Natural killer cell (primary cell): Measurements from ENCODE around the gene RPS8. TPM values are rescaled to one million over a fixed set of nuclear protein-coding genes. Genes with fewer than 3 reads are reported as not detected.

Experiments used
- ATAC-seq, 3 donors: fragments of 150-1000 bp in 2 of 3; fragments of 200-7000 bp in 1 of 3; cut with Tn5 transposase; 1 replicate in 1 of 3; 2 replicates in 2 of 3; pipeline ENCODE4 v1.10.0; 2021; ENCODE audit warnings: mild to moderate bottlenecking in 2 of 3, moderate library complexity in 2 of 3
- DNase-seq, 2 donors: peaks; one replicate each; pipeline versions ENCODE4 v3.0.0 to v3.0.0-alpha.2; 2013 to 2021; ENCODE audit warnings: mixed read lengths in 1 of 2
- H3K27ac ChIP-seq: one replicate; pipeline ENCODE4 v1.5.1; 2013; ENCODE audit warnings: mild to moderate bottlenecking, low read length
- H3K27me3 ChIP-seq: one replicate; pipeline ENCODE4 v1.6.1; 2013; ENCODE audit warnings: low read length; ENCODE audit not compliant: control insufficient read depth, insufficient read depth
- H3K36me3 ChIP-seq: one replicate; pipeline ENCODE4 v1.6.1; 2013; ENCODE audit warnings: low read length; ENCODE audit not compliant: control insufficient read depth, insufficient read depth
- H3K4me1 ChIP-seq: one replicate; pipeline ENCODE4 v1.6.1; 2013; ENCODE audit warnings: low read length; ENCODE audit not compliant: control insufficient read depth, insufficient read depth
- H3K4me3 ChIP-seq: one replicate; pipeline ENCODE4 v1.5.1; 2013; ENCODE audit warnings: low read length
- H3K9me3 ChIP-seq: one replicate; pipeline ENCODE4 v1.6.1; 2013; ENCODE audit warnings: low read length; ENCODE audit not compliant: control insufficient read depth, insufficient read depth
- H3K27ac Mint-ChIP-seq, 2 donors: one replicate each; pipeline ENCODE4 v1.8.0; 2022; ENCODE audit warnings: mild to moderate bottlenecking in 2 of 2, mixed read lengths in 2 of 2, moderate library complexity in 1 of 2
- H3K27me3 Mint-ChIP-seq, 2 donors: one replicate each; pipeline ENCODE4 v1.8.0; 2022; ENCODE audit warnings: low read depth in 2 of 2, mixed read lengths in 2 of 2
- H3K36me3 Mint-ChIP-seq: one replicate; pipeline ENCODE4 v1.8.0; 2022; ENCODE audit warnings: mixed read lengths
- H3K4me1 Mint-ChIP-seq, 2 donors: one replicate each; pipeline ENCODE4 v1.8.0; 2022; ENCODE audit warnings: mixed read lengths in 2 of 2
- H3K4me3 Mint-ChIP-seq: one replicate; pipeline ENCODE4 v1.8.0; 2022; ENCODE audit warnings: mild to moderate bottlenecking, moderate library complexity, mixed read lengths
- H3K9me3 Mint-ChIP-seq, 2 donors: one replicate each; pipeline ENCODE4 v1.8.0; 2022; ENCODE audit warnings: mixed read lengths in 2 of 2
- WGBS: methylation state at CpG from one replicate; pipeline ENCODE4 v1.1.7; 2013; ENCODE audit warnings: missing lambda C conversion rate; ENCODE audit not compliant: insufficient coverage; 5-methylcytosine and 5-hydroxymethylcytosine counted together
- intact Hi-C: fragments of 100-400 bp; cut with micrococcal nuclease; formaldehyde crosslinking; loops from one replicate; pipeline ENCODE4 v1.14.2; 2022
- total RNA-seq, 4 donors: library from RNA; stranded (reverse); fragments of 120-200 nt in 1 of 4; gene quantifications; one replicate each; pipeline versions ENCODE4 v1.2.3 to v1.2.4, GENCODE V29; 2013 to 2022
- TF ChIP-seq, protein P1 (sequence below): fragments of 200-600 bp; IDR thresholded peaks from one replicate; pipeline ENCODE4 v1.8.0; 2022; ENCODE audit warnings: antibody characterized with exemption

RPS8 gene
- total RNA-seq, 3 donors from 2014 or later (not counting 1 experiment from before 2014, with no cell fraction given), result 848 to 1,092 (median 1,009) TPM

DNA sequence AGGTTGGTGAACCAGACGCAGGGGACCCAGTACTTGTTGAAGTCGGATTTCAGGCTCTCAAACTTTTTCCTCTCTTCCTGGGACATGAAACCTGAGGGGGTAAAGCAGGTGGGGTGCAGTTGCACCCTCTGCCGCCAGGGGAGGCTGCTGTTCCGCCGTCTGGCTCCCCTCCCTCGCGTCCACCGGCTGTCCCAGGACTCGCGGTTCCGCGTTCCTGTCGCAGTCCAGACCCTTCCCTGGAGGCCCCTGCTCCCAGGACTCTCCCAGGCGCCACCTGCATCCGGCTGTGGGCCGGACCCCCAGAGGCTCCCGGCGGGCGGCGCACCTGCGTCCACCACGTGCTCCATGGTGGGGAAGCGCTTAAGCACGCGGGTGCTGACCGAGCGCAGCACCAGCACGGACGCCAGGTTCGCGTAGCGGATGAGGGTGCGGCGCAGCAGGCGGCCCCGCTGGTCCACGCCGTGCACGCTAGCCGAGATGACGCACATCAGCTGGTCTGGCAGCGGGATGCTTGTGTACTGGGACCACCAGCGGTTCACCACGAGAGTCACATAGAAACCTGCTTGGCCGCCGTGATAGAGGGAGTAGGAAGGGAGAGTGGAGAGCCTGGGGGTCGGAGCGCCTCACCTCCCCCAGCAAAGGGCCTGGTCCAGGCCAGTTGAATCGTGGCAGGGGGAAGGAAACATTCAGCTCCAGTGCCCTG lies 10.9 kb downstream of the RPS8 start:
- peaks cover 2% of the 10 kb centered on the region for H3K36me3 ChIP-seq
- H3K9me3 ChIP-seq, result no peaks in the 10 kb centered on the region
- TF ChIP-seq, protein P1, sequence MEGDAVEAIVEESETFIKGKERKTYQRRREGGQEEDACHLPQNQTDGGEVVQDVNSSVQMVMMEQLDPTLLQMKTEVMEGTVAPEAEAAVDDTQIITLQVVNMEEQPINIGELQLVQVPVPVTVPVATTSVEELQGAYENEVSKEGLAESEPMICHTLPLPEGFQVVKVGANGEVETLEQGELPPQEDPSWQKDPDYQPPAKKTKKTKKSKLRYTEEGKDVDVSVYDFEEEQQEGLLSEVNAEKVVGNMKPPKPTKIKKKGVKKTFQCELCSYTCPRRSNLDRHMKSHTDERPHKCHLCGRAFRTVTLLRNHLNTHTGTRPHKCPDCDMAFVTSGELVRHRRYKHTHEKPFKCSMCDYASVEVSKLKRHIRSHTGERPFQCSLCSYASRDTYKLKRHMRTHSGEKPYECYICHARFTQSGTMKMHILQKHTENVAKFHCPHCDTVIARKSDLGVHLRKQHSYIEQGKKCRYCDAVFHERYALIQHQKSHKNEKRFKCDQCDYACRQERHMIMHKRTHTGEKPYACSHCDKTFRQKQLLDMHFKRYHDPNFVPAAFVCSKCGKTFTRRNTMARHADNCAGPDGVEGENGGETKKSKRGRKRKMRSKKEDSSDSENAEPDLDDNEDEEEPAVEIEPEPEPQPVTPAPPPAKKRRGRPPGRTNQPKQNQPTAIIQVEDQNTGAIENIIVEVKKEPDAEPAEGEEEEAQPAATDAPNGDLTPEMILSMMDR, result peak; percentile 99
- intact Hi-C loops, result loop anchor here (1.0 to 5.0 kb wide), 2 partner anchors 33 to 51 kb away; no protein-coding TSS in a partner anchor
- peak overlapping the region; percentile 62 to 80 for H3K27ac Mint-ChIP-seq
- ATAC-seq (peak; percentile 81 to 89 (median 82)), DNase-seq (peak; percentile 74 to 91)
- peaks cover 31% of the 10 kb centered on the region for H3K4me1 ChIP-seq
- peak overlapping the region; percentile 49 for H3K4me3 ChIP-seq
- 4% methylated on average over 49 of the region's 49 CpGs for WGBS
- peak overlapping the region; percentile 75 for H3K4me3 Mint-ChIP-seq
- no peaks in the 10 kb centered on the region for H3K9me3 Mint-ChIP-seq
- H3K27ac ChIP-seq, result peak overlapping the region; percentile 20
- peaks cover 21 to 26% of the 10 kb centered on the region in 2 donors for H3K4me1 Mint-ChIP-seq
- no peaks in the 10 kb centered on the region for H3K27me3 Mint-ChIP-seq
- no peaks in the 10 kb centered on the region for H3K27me3 ChIP-seq
- no peaks in the 10 kb centered on the region for H3K36me3 Mint-ChIP-seq

DNA sequence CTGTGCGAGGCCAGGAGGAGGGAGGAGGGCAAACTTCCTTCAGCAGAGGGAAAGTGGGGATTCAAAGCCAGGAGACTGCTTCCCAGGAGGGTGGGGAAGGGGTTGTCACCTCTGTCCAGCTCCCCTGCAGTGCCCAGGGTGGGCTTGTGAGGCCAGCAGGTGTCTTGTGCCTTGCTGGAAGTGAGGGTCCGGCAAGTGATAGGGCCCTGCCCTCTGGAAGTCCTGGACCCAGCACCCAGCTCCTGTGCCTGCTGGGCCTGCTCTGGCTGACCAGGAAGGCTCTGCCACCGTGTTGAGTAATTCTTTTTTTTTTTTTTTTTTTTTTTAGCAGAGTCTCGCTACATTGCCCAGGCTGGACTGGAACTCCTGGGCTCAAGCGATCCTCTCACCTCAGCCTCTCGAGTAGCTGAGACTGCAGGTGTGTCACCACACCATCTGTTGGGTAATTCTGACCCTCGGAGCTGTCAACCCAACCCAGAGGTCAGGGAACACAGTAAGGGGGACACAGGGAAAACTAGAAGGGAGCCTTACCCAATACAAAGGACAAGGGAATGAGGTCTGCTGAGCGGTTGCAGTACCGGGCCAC lies 11.6 kb downstream of the RPS8 start:
- WGBS, result 80% methylated on average over 8 of the region's 9 CpGs
- no peak for DNase-seq
- H3K27ac ChIP-seq, result peak overlapping the region; percentile 20
- H3K4me3 Mint-ChIP-seq, result no peak overlapping the region
- TF ChIP-seq, protein P1, result no peak
- H3K9me3 Mint-ChIP-seq, result no peaks in the 10 kb centered on the region
- no peak for ATAC-seq
- intact Hi-C loops, result loop anchor here (1.0 to 5.0 kb wide), 2 partner anchors 32 to 50 kb away; no protein-coding TSS in a partner anchor
- H3K27me3 Mint-ChIP-seq, result no peaks in the 10 kb centered on the region
- H3K9me3 ChIP-seq, result no peaks in the 10 kb centered on the region
- no peak overlapping the region for H3K4me3 ChIP-seq
- H3K27me3 ChIP-seq, result no peaks in the 10 kb centered on the region
- H3K4me1 ChIP-seq, result peaks cover 31% of the 10 kb centered on the region
- H3K36me3 Mint-ChIP-seq, result no peaks in the 10 kb centered on the region
- peak overlapping the region in 1 of 2 donors; percentile 80 for H3K27ac Mint-ChIP-seq
- H3K4me1 Mint-ChIP-seq, result peaks cover 21 to 26% of the 10 kb centered on the region in 2 donors
- no peaks in the 10 kb centered on the region for H3K36me3 ChIP-seq

GRCh38 chr1:44787506-44787905 lies 12.2 kb downstream of the RPS8 start:
- Histone ChIP-seq H3K4me1 (peaks cover 31% of the 10 kb centered on the region), H3K27me3 (no peaks in the 10 kb centered on the region), H3K4me3 (no peak overlapping the region), H3K9me3 (no peaks in the 10 kb centered on the region), H3K27ac (no peak overlapping the region), H3K36me3 (no peaks in the 10 kb centered on the region)
- 95% methylated on average over 10 of the region's 10 CpGs for WGBS
- H3K36me3 Mint-ChIP-seq, result no peaks in the 10 kb centered on the region
- no peaks in the 10 kb centered on the region for H3K27me3 Mint-ChIP-seq
- no peak for DNase-seq
- H3K9me3 Mint-ChIP-seq, result no peaks in the 10 kb centered on the region
- H3K4me3 Mint-ChIP-seq, result no peak overlapping the region
- TF ChIP-seq, protein P1, result no peak
- H3K27ac Mint-ChIP-seq, result no peak overlapping the region
- peaks cover 21 to 26% of the 10 kb centered on the region in 2 donors for H3K4me1 Mint-ChIP-seq
- no peak for ATAC-seq
- intact Hi-C loops, result loop anchor here (5.0 kb wide), 1 partner anchor 50 kb away; no protein-coding TSS in a partner anchor
